GOT3 (cell line): ENCODE data around the gene ZBED5.

Experiments
- DNase-seq: peaks from one replicate; lab custom pipeline; 2025; ENCODE audit warnings: mixed read lengths; lab: John Stamatoyannopoulos, UW

ZBED5 gene

GRCh38 chr11:10878408-10879214 is 20.8 kb upstream of the ZBED5 start:
- DNase-seq = no peak

- DNase-seq = no peak
Measured at GRCh38 chr11:10876158-10876557, 18.3 kb upstream of the ZBED5 start.

GRCh38 chr11:10875430-10876021 is 17.7 kb upstream of the ZBED5 start:
- no peak for DNase-seq

GRCh38 chr11:10872097-10872496 is 14.2 kb upstream of the ZBED5 start:
- no peak for DNase-seq

- DNase-seq = no peak
Measured at GRCh38 chr11:10868352-10868751, 10.5 kb upstream of the ZBED5 start.

DNA sequence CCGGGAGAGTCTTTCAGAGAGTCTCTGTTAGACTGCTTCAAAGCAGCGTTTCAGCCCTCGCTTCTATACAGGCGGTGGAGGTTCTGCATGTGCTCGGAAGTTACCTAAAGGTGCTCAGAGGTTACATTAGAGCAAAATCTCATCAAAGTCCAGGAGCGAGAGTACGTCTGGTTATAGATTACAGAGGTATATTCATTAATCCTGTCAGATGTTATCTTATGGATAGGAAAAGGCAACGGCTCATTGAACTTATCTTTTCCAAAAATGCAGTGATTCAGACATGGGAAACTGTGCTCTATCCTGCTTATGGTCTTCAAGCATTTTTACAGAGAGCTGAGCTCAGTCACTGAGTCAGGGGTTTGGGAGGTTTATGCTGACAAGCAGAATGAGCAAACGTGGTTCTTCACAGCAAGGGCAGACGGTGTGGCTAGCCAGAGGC is 9.1 kb upstream of the ZBED5 start:
- no peak for DNase-seq

GRCh38 chr11:10865837-10866270 is 8.0 kb upstream of the ZBED5 start:
- DNase-seq = no peak

DNA sequence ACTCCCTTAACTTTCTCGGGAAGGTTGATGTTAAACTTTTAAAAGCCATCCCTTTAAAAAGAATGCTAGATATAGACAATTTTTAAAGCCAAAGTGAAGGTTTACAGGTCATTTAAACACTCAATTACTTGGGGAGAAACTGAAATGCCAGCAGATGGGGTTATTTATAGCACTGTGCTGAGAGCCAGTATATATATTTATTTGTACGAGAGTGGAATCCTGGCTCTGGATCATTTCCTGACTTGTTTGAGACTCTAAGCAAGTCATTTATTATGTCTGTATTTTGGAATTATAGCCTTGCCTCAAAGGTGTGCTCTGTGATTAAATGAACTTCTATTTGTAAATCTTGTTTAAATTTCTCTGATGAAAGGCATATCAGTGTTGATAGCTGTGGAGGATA is 6.8 kb upstream of the ZBED5 start:
- DNase-seq = no peak

GRCh38 chr11:10862446-10862845 is 4.6 kb upstream of the ZBED5 start:
- no peak for DNase-seq

DNA sequence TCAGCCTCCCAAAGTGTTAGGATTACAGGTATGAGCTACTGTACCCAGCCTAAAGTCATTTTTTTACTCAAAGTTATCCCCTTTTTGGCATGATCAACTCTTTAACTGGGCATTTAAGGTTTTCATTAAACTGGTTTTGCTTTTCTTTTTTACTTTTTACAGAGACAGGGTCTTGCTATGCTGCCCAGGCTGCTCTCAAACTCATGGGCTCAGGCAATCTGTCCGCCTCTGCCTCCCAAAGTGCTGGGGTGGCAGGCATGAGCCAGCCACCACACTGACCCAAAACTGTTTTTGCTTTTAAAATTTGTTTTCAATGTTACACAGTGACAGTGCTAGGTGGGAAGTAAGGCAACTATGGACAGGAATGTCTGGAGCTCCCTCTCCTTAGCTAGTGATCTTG is 3.9 kb upstream of the ZBED5 start:
- no peak for DNase-seq

DNA sequence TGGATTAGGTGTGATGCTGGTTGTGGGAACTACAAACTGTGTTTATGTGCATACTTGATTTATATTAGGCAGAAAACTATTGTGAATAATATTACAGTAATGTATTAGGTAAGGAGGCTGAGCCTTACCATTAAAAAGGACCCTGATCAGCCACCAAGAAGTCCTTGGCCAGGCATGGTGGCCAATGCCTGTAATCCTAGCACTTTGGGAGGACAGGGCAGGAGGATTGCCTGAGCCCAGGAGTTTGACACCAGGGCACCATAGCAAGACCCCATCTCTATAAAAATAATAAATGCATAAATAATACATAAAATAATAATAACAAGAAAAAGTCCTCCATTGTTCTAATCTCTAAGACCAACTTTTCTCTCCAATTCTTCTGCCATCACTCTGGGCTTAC is 3.2 kb upstream of the ZBED5 start:
- no peak for DNase-seq

- DNase-seq = no peak
Measured at GRCh38 chr11:10858439-10859325, 829 bp upstream of the ZBED5 start.

GRCh38 chr11:10857459-10857708 is 469 bp downstream of the ZBED5 start:
- DNase-seq = no peak

GRCh38 chr11:10856689-10857458 is 979 bp downstream of the ZBED5 start:
- no peak for DNase-seq

GRCh38 chr11:10855295-10855694 is 2.6 kb downstream of the ZBED5 start:
- DNase-seq = no peak

DNA sequence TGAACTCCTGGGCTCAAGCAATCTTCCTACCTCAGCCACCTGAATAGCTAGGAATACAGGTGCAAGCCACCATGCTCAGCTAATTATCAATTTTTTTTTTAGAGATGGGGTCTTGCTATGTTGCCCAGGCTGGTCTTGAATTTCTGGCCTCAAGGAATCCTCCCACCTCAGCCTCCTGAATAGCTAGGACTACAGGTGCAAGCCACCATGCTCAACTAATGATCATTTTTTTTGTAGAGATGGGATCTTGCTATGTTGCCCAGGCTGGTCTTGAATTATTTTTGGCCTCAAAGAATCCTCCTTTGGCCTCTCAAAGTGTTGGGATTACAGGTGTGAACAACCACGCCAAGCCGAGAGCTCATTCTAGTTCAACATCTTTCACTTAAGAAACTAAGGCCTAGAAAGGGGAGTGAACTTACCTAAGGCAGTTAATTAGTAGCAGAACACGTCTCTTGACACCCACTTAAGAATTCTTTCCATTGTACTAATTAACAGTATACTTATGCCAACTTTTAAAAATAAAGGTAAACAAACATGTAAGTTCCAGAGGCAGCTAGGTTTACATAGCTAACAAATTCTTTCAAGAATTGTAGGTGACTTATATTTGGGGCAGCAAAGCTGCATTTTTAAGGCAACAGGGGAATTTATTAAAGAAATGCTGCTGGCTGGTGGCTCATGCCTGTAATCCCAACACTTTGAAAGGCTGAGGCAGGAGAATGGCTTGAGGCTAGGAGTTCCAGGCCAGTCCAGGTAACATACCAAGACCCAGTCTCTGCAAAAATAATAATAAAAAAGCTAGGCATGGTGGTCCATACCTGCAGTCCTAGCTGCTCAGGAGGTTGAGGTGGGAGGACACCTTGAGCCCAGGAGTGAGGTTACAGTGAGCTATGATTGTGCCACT is 9.6 kb downstream of the ZBED5 start:
- DNase-seq = no peak

DNA sequence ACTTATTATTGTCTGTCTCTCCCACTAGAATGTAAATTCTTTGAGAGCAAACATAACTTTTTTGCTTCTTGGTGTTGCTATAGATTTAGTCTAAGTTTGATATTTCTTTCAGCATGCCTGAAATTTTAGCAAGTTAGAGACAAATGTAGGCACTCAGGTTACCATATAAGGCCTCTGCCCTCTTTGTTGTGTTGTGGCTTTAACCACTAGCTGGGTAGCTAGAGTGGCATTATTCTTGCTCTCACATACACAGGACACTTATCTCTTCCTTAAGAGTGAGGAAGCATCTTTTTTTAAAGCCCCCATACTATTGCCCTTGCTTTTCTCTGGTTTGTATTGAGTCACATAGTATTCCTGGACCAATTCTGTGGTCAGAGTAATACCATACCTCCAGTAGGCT is 11.2 kb downstream of the ZBED5 start:
- no peak for DNase-seq

GRCh38 chr11:10845589-10845988 is 12.3 kb downstream of the ZBED5 start:
- no peak for DNase-seq

DNA sequence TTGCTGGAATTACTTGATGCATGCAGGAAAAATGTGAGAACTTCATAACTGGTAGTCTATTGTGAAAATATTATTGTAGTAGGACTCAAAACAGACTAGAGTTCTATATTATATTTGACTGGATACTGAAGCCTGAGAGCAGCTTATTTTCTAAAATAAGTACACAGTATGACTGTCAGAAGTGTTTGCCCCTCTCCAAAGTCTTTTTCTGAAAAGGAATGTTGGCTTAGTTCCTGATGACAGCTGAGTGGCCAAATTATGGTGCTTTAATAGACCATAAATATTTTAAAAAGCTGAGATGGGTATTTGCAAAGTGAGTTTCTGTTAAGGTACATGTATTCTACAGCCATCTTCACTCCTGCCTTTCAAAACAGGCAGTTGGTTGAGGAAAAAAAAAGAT is 13.1 kb downstream of the ZBED5 start:
- no peak for DNase-seq

DNA sequence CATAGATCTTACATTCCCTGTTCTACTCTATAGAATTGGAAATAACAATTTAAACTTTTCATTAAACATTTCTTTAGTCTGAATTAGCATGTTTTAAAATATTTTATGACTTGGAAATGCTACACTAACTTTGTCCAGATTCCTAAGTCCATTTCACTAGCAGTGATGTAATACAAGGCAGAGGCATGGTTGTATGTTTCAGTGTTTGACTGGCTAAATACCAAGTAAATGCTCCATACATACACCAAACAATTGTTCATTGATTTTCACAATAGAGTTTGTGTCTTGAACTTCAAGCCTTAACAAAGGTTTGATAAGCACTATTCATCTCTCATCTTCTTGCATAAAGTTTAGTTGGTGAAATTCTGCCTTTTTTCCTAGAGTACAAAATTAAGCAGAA is 13.5 kb downstream of the ZBED5 start:
- DNase-seq = no peak

GRCh38 chr11:10838881-10839280 is 19.0 kb downstream of the ZBED5 start:
- DNase-seq = no peak
